GM21381 (cell line): Measurements from ENCODE around the gene LIAS.
"Not testable (repeated sequence)": the region's sequence is repeated elsewhere in the genome, so short reads cannot be mapped to it uniquely, and the experiment has no call there.

Experiments used
- ATAC-seq: cut with Tn5 transposase; IDR thresholded peaks from one replicate; pipeline ENCODE4 v1.9.1; 2021; ENCODE audit warnings: mild to moderate bottlenecking, moderate library complexity; ENCODE audit not compliant: unreplicated experiment

Gene LIAS

DNA sequence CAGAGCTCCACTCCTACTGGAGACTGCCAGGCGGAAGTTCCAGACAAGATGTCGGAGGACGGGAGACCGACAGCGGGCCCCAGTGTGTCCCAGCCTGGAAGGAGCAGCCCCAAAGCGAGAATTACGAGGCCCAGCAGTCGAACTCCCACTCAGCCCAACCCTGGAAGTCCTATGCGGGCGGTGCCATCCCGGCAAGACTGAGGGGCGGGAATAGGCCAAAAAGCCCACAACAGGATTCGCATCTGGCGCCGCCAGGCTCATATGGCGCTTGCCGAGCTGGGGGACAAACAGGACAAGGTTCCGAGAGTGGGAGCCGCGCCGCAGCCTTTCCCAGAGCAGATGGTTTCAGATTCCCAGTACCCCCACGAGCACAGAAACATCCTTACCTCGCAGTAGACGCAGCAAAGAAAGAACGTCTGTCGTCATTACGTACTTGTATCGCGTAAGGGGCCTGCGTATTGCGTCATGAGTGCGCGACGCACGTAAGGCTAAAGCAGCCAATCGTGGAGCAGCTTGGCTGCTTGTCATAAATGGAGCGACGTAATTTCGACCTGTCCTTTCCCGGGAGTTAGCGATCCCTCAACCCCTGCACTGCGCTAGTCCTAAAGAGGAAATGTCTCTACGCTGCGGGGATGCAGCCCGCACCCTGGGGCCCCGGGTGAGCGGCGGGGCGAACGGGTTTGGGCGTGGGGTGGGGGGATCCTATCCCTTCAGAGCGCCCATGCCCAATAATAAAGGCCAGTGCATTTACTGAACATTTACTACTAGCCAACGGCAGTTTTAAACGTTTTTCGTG, at the start of gene LIAS, which contains the start of gene RPL9:
Gene LIAS, plus strand, starts transcription at position 552 of the 796 bp plus-strand sequence. Its CDS starts 62 bp downstream, at position 614.
Gene RPL9, minus strand, starts transcription at position 418 of the 796 bp plus-strand sequence. CDS start 483 bp downstream, outside the sequence.
- ATAC-seq = peak; percentile 80

DNA sequence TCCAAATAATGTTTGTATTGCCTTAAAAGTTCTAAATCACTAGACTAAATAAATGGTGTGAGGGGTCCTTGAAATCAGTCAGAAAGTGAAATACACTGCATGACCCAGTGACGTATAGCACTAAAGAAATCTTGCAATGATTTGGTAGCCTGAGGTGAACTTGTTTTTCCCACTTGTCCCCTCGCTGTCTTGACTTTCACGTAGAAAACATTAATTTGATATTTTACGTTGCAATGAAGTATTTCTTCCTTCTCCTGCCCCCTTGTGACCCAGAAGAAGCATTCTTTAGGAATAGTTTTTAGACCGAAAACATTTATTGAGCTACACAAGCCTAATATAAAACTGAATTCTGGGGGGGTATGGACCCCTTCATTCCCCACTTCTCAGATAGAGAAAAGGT, 48.4 kb upstream of the LIAS start:
- ATAC-seq = no peak

DNA sequence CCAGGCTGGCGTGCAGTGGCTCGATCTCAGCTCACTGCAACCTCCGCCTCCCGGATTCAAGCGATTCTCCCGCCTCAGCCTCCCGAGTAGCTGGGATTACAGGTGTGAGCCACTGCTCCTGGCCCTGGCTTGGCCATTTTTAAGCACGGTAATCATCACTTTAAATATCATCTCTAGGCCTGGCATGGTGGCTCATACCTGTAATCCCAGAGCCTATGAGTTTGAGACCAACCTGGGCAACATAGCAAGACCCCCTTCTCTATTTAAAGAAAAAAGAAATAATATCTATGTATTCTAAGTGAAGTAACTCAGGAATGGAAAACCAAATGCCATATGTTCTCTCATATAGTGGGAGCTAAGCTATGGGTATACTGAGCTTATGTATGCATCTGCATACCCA, 47.3 kb upstream of the LIAS start:
- not testable (repeated sequence) for ATAC-seq

DNA sequence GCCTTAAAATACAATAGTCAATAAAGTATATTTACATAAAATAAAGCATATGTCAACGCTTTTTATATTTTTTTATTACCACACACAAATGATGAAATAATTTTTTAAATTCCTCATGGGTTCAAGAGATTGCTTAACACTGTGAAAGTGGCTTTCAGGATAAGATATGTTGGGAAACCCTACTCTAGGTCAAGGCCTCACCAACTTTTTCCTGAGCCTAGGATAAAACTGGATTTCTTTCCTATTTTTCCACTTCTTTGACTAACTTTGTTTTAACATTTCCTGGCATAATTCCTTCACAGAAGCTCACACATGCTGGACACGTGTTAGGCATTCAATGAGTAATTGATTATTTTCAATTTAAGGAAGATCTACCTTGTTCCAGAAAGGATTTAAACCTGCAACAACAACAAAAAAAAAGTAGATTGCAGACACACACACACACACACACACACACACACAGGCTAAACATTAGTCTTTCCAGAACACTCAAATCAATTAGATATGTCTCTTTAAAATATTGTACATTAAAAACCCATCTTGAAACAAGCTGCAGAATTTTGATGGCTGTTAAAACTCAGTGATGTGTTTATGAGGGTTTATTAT, 43.1 kb upstream of the LIAS start:
- ATAC-seq = no peak

DNA sequence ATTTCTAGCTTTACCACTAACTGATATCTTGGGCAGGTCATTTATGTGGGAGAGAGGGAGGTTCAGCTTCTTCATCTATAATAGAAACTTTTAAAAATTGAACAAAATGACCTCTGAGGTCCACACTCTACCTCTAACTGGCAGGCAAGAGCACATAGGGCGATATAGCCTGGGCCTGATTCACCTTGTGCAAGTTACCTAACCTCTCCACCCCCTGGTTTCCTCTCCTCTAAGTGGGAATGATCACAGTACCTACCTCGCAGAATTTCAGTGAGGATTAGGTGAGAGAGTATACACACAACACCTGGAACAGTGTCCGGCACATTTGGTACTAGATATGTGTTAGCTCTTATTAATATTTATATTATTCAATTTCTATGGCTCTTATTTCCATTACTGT, 36.6 kb upstream of the LIAS start:
- no peak for ATAC-seq

DNA sequence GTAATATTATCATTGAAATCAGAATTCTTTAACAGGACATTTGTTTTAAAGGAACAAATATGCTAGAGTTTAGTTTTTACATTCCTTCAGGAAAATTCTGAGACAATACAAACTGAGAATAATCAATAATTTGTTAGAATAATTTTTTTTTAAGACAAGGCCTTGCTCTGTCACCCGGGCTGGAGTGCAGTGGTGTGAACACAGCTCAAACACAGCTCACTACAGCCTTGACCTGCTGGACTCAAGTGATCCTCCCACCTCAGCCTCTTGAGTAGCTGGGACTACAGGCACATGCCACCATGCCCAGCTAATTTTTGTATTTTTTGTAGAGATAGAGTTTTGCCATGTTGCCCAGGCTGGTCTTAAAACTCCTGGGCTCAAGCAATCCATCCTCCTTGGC, 33.6 kb upstream of the LIAS start:
- not testable (repeated sequence) for ATAC-seq

DNA sequence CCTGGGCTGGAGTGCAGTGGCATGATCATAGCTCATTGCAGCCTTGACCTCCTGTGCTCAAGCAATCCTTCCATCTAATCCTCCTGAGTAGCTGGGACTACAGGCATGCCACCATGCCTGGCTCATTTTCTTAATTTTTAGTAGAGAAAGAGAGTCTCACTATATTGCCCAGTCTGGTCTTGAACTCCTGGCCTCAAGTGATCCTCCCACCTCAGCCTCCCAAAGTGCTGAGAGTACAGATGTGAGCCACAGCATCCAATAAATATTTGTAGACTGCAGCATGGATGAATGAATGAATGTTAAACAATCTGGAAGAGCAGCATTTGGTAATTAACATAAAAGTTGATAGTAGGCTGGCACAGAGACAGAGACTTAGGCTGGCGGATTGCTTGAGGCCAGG, 32.1 kb upstream of the LIAS start:
- ATAC-seq = no peak

DNA sequence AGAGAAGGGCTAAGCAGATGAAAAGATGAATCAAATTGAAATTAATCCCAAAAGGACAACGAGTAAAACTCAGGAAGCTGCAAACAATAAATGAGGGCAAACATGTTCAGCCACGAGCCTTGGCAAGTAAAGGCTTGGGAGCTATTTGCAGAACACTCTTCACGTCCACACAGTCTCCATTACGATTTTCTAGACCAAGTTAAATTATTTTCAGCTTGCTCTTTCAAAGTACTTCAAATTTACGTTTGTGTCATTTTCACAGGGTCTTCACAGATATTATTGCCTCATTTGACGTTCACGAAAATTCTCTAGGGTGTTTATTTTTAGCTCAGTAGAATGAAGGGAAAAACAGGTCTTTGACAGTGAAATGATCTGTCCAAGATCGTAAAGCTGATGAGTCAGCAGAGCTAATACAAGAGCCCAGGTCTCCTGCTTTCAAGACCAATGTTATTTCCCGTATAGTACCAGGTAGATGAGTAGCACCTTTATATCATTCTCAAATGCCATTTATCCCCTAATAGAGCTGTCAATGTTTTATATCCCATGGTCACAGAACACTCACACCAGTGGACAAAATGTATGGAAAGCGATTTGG, 31.2 kb upstream of the LIAS start:
- ATAC-seq = no peak

DNA sequence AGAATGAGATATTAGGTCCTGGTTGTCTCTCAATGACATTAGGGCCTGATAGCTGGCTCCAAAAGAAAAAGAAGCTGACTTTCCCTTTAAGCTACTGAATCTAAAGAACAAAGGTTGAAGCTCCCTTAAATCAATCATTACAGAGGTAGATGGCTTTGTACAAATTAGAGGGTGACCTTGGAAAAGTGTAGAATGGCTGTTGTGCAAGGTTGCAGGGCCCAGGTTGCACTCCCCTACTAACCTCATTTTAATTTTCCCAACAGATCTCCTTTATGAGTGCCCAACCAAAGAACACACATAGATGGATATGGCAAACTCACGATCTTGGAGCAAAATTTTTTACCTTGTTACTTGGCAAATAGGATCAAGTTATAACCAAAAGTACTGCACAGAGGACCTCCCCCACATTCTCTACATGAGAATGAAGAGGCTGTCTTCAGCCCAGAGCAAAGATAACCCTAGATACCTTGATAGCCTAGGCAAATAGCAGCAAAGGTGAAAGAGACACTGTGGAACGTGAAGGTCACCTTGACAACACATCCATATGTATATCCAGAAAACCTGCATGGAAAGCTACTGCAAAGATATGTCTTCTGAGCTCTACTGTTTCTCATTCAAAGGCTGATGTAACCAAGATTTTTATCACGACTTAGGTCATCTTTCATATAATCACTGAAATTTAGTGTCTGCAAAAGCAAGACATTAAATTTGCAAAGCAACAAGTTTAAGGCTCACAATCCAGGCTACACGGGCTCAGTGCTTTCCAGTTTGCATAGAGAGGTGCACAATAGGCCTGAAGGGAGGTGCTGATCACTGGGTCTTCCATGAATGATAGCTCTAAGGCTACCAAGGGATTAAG, 29.2 kb upstream of the LIAS start:
- no peak for ATAC-seq

DNA sequence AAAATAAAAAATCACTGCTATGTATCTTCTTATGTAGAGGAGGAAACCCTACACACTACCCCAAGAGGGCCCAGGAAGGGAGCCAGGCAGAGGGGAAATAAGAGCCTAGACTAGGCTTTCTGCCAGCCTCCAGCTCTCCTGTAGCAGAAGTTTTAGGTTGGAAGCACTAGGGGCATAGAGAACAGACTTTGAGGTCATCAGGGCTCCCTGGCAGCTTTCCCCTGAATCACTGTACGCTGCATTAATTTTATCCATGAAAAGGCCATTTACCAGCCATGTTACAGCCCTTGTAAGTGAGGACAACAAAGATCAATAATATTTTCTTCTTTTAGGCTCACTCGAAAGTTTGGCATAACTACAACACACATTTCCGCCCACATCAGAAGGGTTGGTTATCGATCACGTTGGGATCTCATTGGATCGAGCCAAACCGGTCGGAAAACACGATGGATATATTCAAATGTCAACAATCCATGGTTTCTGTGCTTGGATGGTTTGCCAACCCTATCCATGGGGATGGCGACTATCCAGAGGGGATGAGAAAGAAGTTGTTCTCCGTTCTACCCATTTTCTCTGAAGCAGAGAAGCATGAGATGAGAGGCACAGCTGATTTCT, 24.9 kb upstream of the LIAS start:
- no peak for ATAC-seq

DNA sequence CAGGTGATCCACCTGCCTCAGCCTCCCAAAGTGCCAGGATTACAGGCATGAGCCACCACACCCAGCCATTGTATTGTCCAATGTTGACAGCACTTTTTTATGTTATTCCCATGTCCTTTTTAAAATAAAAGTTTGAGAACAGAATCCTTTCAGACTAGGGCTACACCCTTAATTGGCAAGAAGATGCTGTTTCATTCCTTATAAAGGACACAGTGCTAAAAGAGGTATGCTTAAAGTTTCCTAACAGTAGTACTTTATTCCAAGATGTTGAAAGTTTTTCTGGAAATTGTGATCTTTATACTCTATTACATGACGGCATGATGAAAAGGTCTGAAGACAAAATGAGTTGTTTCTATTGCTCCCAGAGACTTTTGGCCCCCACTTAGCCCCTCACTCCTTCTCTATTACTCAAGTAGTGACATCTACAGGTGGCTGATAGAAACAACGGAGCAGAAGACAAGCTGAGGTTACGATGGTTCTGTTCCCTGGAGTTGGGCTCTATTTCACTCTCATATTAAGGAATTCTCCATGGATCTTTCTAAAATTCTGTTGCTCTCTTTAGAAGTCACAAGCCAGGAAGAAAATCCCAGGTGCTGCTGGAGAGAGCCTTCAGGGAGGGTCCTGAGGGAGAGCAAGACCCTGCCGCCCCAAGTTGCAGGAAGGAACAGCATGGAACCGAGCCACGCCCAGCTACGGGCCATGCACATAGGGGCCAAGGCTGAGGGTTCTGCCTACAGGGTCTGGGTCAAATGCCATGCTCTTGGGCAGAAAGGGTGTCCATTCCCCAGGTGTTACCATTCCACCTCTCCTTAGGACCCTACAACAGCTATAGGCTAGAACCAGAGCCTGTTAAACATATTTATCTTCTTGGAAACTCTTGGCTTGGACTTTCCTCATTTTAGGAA, 22.9 kb upstream of the LIAS start:
- no peak for ATAC-seq

DNA sequence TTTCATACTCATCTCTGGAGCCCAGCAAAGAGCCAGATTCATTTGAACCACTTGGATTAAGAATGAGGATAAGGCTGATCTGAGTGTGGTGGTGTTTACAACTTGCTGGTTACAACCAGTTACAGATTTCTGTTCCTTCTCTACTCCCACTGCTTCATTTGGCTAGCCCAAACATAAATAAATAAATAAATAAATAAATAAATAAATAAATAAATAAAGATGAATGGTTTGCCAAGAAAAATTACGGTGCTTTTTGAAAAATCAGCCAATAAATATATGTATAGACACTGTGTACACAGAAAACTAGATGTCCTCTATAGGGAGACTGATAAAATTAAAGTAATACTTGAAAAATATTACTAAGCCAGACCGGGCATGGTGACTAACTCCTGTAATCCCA, 17.3 kb upstream of the LIAS start:
- ATAC-seq = no peak

DNA sequence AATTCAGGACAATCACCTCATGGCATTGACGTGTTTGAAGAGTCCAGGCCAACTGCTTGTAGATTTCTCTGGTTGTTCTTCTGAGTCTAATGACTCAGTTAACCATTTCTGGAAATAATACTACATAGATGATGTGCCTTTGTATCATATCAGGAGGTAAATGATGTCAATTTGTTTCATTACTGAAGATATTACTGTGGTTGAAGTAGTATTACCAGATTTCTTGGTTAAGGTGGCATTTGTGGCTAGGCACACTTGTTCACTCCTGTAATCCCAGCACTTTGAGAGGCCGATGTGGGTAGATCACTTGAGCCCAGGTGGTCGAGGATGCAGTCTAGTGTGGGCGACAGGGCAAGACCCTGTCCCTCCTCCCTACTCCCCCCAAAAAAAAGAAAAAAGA, 15.9 kb upstream of the LIAS start:
- no peak for ATAC-seq

DNA sequence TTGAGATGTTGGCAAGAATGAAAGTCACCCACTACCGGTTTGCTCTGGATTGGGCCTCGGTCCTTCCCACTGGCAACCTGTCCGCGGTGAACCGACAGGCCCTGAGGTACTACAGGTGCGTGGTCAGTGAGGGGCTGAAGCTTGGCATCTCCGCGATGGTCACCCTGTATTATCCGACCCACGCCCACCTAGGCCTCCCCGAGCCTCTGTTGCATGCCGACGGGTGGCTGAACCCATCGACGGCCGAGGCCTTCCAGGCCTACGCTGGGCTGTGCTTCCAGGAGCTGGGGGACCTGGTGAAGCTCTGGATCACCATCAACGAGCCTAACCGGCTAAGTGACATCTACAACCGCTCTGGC, 12.4 kb upstream of the LIAS start:
- no peak for ATAC-seq

DNA sequence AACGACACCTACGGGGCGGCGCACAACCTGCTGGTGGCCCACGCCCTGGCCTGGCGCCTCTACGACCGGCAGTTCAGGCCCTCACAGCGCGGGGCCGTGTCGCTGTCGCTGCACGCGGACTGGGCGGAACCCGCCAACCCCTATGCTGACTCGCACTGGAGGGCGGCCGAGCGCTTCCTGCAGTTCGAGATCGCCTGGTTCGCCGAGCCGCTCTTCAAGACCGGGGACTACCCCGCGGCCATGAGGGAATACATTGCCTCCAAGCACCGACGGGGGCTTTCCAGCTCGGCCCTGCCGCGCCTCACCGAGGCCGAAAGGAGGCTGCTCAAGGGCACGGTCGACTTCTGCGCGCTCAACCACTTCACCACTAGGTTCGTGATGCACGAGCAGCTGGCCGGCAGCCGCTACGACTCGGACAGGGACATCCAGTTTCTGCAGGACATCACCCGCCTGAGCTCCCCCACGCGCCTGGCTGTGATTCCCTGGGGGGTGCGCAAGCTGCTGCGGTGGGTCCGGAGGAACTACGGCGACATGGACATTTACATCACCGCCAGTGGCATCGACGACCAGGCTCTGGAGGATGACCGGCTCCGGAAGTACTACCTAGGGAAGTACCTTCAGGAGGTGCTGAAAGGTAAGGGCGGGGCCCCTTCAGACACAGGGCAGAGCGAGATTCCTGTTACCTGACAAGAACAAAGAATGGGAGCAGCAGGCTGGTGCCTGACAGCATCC, 11.8 kb upstream of the LIAS start:
- ATAC-seq = peak; percentile 84

DNA sequence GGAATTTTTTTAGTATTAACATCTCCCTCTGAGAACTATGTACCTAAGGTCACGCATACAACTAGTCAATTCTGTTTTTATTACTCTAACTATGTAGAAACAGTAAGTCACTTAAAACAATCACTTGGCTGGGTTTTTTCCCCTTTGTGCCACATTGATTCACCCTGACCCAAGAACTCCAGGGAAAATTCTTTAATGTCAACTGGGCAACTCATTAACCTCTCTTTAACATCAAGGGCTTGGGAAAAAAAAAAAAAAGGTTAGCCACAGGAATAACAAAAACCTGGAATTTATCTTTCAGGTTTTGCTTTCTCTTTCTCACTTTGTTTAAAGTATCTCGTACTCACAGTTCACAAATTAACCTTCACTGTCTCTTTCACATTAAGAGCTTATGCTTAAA, 8.2 kb upstream of the LIAS start:
- no peak for ATAC-seq

DNA sequence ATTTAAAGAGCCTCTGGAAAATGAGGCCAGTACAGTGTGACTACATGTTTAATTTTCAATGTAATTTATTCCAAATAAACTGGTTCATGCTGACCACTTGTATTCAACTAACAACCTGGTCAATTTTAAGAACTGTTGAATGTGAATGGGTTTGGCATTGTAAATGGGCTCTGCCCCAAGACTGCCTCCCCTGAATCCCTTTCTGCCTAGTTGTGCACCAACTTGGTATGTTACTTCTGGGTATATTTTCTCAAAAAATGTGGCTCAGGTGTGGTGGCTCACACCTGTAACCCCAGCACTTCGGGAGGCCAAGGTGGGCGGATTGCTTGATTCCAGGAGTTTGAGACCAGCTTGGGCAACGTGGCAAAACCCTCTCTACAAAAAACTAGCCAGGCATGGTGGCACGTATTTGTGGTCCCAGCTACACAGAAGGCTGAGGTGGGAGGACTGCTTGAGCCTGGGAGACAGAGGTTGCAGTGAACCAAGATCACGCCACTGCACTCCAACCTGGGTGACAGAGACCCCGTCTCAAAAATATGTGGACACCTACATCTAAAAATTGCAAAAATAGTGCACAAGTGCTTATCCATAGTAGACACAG, 7.3 kb upstream of the LIAS start:
- ATAC-seq = no peak

DNA sequence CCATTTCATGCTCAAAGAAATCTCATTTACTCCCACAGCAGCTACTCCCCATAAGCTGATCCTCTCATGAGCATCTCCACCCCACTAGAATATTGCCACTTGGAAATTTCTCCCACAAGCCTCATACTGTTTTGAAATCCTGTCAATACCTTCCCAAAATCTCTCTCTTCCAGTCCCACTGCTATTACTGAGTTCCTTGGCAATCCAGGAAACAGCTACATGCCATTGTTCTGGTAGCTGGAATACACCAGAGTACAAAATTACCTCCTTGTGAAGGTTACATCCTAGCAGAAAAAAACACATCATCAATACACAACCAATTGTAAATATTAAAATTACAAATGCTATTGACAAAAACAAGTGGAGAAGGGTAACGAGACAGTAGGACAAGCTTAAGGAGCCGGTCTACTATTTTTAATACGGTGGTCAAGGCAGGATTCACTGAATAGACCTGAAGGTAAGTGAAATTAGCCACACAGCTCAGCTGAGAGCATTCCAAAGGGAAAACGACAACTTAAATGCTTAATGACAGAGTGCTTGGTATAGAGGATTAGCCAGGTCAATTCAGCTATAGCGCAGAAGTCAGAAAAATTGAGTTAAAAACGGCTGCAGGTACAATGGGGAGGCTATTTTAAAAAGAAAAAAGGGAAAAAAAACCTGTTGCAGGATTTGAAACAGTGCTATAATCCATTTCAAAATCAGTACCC, 6.5 kb upstream of the LIAS start:
- ATAC-seq = no peak
